OCI-LY3 (cell line): ENCODE measurements around the gene PEX3.

Source experiments
- EZH2phosphoT487 ChIP-seq: fragments of 200-600 bp; shearing (Covaris generic); IDR thresholded peaks from 2 replicates; pipeline ENCODE4 v1.6.1; 2018; ENCODE audit warnings: antibody characterized with exemption, mixed run types, low read depth
- TF ChIP-seq, protein P1 (sequence below): fragments of 200-600, 300-600 bp; sonication (generic); IDR thresholded peaks from 2 replicates; pipeline ENCODE4 v1.5.1; 2014; ENCODE audit warnings: antibody characterized with exemption, low read length, low read depth

DNA sequence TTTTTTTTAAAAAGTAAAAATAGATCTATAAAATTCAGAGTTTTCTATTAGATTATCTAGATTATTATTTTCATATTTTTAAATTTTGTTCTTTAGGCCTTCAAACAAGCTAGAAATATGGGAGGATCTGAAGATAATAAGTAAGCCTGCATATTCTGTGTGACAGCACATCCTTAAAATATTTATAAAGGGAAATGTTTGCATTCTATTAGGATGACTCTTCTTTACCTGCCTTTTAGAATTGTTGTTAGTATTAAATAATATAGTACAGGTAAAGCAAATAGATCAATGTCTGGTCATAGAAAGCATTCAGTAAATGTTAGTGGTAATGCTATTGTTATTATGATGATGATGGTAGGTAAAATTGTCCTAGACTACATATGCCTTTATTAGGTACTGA, 17.4 kb downstream of the PEX3 start:
- TF ChIP-seq, protein P1, sequence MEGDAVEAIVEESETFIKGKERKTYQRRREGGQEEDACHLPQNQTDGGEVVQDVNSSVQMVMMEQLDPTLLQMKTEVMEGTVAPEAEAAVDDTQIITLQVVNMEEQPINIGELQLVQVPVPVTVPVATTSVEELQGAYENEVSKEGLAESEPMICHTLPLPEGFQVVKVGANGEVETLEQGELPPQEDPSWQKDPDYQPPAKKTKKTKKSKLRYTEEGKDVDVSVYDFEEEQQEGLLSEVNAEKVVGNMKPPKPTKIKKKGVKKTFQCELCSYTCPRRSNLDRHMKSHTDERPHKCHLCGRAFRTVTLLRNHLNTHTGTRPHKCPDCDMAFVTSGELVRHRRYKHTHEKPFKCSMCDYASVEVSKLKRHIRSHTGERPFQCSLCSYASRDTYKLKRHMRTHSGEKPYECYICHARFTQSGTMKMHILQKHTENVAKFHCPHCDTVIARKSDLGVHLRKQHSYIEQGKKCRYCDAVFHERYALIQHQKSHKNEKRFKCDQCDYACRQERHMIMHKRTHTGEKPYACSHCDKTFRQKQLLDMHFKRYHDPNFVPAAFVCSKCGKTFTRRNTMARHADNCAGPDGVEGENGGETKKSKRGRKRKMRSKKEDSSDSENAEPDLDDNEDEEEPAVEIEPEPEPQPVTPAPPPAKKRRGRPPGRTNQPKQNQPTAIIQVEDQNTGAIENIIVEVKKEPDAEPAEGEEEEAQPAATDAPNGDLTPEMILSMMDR = no peak
- no peak for TF ChIP-seq EZH2phosphoT487
